Caco-2 (cell line): ENCODE results near the gene SPDYE6. TPM values are rescaled to one million over a fixed set of nuclear protein-coding genes. Genes with fewer than 3 reads are reported as not detected.
A peak's percentile ranks its signal among the peaks of the same experiment; 100 is the strongest.

ENCODE experiments used
- BruUV-seq: library from RNA; stranded (reverse); fragments of 400-500 nt; replicated peaks from 2 replicates; lab custom pipeline; 2021; lab: Mats Ljungman, UMichigan
- CTCF ChIA-PET: fragments of 300-600 bp; sonication (Branson Sonifier 250); formaldehyde crosslinking; loops from one replicate; lab custom pipeline; 2022; ENCODE audit warnings: antibody characterized with exemption; lab: Charles Lee
- POLR2A ChIA-PET: fragments of 300-600 bp; sonication (Branson Sonifier 250); formaldehyde crosslinking; loops from one replicate; lab custom pipeline; 2022; ENCODE audit warnings: antibody characterized with exemption; lab: Charles Lee
- DNase-seq, 2 experiments: peaks; one replicate each; pipeline versions ENCODE4 v3.0.0 to v3.0.0-alpha.2; 2020 to 2022
- H3K27me3 ChIP-seq: replicated peaks from 2 replicates; pipeline ENCODE4 v1.6.0; 2011; ENCODE audit warnings: low read length; ENCODE audit not compliant: control insufficient read depth, insufficient read depth
- H3K36me3 ChIP-seq: 2 replicates; pipeline ENCODE4 v1.5.1; 2011; ENCODE audit warnings: low read length; ENCODE audit not compliant: control insufficient read depth, insufficient read depth
- H3K4me1 ChIP-seq: fragments of 250-450 bp; sonication (Bioruptor Pico); 2 replicates; pipeline ENCODE4 v1.5.1; 2020; ENCODE audit warnings: mild to moderate bottlenecking
- H3K4me3 ChIP-seq: 2 replicates; pipeline ENCODE4 v1.5.1; 2011; ENCODE audit warnings: low read depth, mild to moderate bottlenecking, control low read depth, low read length
- H3K9me3 ChIP-seq: fragments of 250-450 bp; sonication (Bioruptor Pico); 2 replicates; pipeline ENCODE4 v1.5.1; 2020; ENCODE audit warnings: mild to moderate bottlenecking, moderate library complexity
- H3K27ac Mint-ChIP-seq: one replicate; pipeline ENCODE4 v1.8.0; 2022; ENCODE audit warnings: mixed read lengths; ENCODE audit not compliant: unreplicated experiment
- H3K27me3 Mint-ChIP-seq: one replicate; pipeline ENCODE4 v1.8.0; 2022; ENCODE audit warnings: mixed read lengths; ENCODE audit not compliant: insufficient read depth, unreplicated experiment
- H3K36me3 Mint-ChIP-seq: one replicate; pipeline ENCODE4 v1.8.0; 2022; ENCODE audit warnings: mild to moderate bottlenecking, mixed read lengths; ENCODE audit not compliant: insufficient read depth, unreplicated experiment
- H3K4me1 Mint-ChIP-seq: one replicate; pipeline ENCODE4 v1.8.0; 2022; ENCODE audit warnings: low read depth, mixed read lengths; ENCODE audit not compliant: unreplicated experiment
- H3K4me3 Mint-ChIP-seq: one replicate; pipeline ENCODE4 v1.8.0; 2022; ENCODE audit warnings: mild to moderate bottlenecking, moderate library complexity, mixed read lengths; ENCODE audit not compliant: unreplicated experiment
- H3K9me3 Mint-ChIP-seq: one replicate; pipeline ENCODE4 v1.8.0; 2022; ENCODE audit warnings: mixed read lengths; ENCODE audit not compliant: unreplicated experiment
- intact Hi-C: fragments of 100-400 bp; cut with micrococcal nuclease; formaldehyde crosslinking; loops from one replicate; pipeline ENCODE4 v1.10.0; 2022; ENCODE audit not compliant: unreplicated experiment
- total RNA-seq: library from RNA; stranded (reverse); gene quantifications from 2 replicates; pipeline ENCODE4 v1.2.3, GENCODE V29; 2022
- TF ChIP-seq, protein P1 (sequence below), 2 experiments: fragments of 200-600 bp in 1 of 2; IDR thresholded peaks; 1 replicate in 1 of 2; 2 replicates in 1 of 2; pipeline versions ENCODE4 v1.5.1 to v1.8.0; 2011 to 2022; ENCODE audit warnings: antibody characterized with exemption in 1 of 2, control low read depth in 1 of 2, inconsistent platforms in 1 of 2, low read depth in 1 of 2, low read length in 1 of 2, mild to moderate bottlenecking in 1 of 2, moderate library complexity in 1 of 2; ENCODE audit not compliant: insufficient read depth in 1 of 2, severe bottlenecking in 1 of 2, unreplicated experiment in 1 of 2

SPDYE6 gene
- total RNA-seq, 1 experiment from 2014 or later, result not detected

DNA sequence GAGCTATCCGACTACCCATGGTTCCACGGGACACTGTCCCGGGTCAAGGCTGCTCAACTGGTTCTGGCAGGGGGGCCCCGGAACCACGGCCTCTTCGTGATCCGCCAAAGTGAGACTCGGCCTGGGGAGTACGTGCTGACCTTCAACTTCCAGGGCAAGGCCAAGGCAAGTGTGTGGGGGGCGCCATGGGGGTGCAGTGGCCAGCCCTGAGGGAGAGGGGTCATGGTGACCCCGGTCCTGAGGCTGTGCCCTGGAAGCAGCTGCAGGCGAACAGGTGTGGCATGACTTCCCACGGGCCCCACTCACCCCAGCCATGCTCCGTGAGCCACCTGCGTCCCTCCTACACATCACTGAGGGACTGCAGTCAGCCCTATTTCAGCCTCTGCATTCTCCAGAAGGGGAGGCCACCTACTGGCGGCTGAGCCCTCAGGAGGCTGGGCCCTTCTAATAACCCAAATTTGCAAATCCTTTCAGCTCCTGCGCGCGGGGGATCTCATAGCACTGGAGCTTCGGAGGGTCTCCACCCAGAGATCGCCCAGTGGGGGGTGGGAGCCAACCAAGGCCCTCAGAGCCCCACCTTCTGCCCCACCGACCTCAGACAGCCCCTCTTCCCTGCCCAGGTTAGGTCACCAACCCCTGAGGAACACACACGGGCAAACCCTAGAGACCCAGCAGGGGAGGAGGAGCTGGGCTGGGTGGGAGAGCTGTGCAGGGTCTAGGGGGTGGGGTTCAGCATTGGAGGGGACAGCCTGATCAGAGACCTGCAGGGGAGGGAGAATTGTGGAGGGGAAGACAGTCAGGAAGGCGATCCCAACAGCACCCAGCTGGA lies 38.8 kb downstream of the SPDYE6 start:
- intact Hi-C loops, result no loop called here
- Histone ChIP-seq H3K36me3 (no peaks in the 10 kb centered on the region), H3K9me3 (no peaks in the 10 kb centered on the region), H3K27me3 (no peaks in the 10 kb centered on the region), H3K4me1 (peaks cover 13% of the 10 kb centered on the region; the same call in 1 of the 2 replicates), H3K4me3 (no peak overlapping the region)
- ChIA-PET CTCF (no interaction called here), POLR2A (no interaction called here)
- TF ChIP-seq, protein P1, sequence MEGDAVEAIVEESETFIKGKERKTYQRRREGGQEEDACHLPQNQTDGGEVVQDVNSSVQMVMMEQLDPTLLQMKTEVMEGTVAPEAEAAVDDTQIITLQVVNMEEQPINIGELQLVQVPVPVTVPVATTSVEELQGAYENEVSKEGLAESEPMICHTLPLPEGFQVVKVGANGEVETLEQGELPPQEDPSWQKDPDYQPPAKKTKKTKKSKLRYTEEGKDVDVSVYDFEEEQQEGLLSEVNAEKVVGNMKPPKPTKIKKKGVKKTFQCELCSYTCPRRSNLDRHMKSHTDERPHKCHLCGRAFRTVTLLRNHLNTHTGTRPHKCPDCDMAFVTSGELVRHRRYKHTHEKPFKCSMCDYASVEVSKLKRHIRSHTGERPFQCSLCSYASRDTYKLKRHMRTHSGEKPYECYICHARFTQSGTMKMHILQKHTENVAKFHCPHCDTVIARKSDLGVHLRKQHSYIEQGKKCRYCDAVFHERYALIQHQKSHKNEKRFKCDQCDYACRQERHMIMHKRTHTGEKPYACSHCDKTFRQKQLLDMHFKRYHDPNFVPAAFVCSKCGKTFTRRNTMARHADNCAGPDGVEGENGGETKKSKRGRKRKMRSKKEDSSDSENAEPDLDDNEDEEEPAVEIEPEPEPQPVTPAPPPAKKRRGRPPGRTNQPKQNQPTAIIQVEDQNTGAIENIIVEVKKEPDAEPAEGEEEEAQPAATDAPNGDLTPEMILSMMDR (IDR thresholded peaks at IDR 0.05; ENCODE audit: insufficient read depth in 1 of 2, low read depth in 1 of 2, low read length in 1 of 2, severe bottlenecking in 1 of 2, unreplicated experiment in 1 of 2), result no peak
- peak in 1 of 2 experiments; percentile 32 for DNase-seq
- Mint-ChIP-seq H3K27me3 (no peaks in the 10 kb centered on the region), H3K9me3 (no peaks in the 10 kb centered on the region), H3K4me1 (peaks cover 4% of the 10 kb centered on the region), H3K4me3 (no peak overlapping the region), H3K36me3 (peaks cover 7% of the 10 kb centered on the region), H3K27ac (no peak overlapping the region)
- BruUV-seq, result no TSS peak

DNA sequence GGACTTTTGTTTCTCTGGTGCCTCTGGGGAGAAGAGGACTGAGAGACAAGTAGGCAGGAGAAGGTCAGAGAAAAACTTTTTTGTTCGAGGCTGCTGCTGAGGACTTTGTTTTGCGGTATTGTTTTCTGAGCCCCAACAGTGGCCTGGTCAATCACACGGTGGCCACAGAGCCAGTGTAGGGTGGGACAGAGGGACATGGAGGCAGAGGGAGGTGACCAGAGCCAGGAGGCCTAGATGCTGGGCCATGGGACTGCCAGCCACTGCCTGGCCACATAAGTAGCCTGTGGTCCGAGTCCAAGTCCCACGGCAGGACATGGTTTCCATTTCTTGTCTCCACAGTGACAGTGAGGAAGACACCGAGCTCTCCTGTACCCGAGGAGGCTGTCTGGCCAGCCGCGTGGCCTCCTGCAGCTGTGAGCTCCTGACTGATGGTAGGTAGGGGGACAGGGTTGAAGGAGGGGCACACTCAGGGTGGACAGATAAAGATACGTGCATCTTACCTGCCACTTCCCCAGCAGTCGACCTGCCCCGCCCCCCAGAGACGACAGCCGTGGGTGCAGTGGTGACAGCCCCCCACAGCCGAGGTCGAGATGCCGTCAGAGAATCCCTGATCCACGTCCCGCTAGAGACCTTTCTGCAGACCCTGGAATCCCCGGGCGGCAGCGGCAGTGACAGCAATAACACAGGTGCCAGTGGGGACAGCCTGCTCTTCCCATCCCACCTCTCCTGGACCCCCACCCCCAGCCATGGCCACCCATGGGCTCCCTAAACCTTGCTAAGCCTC lies 42.1 kb downstream of the SPDYE6 start:
- Histone ChIP-seq H3K4me3 (no peak overlapping the region), H3K9me3 (no peaks in the 10 kb centered on the region), H3K36me3 (no peaks in the 10 kb centered on the region), H3K27me3 (no peaks in the 10 kb centered on the region), H3K4me1 (peaks cover 9% of the 10 kb centered on the region; the same call in 1 of the 2 replicates)
- H3K4me1 Mint-ChIP-seq, result peaks cover 7% of the 10 kb centered on the region
- no peak overlapping the region for H3K27ac Mint-ChIP-seq
- ChIA-PET CTCF (no interaction called here), POLR2A (no interaction called here)
- H3K9me3 Mint-ChIP-seq, result no peaks in the 10 kb centered on the region
- no TSS peak for BruUV-seq
- peaks cover 13% of the 10 kb centered on the region for H3K36me3 Mint-ChIP-seq
- intact Hi-C loops, result no loop called here
- no peaks in the 10 kb centered on the region for H3K27me3 Mint-ChIP-seq
- DNase-seq, result no peak
- TF ChIP-seq, protein P1 (IDR thresholded peaks at IDR 0.05; ENCODE audit: insufficient read depth in 1 of 2, low read depth in 1 of 2, low read length in 1 of 2, severe bottlenecking in 1 of 2, unreplicated experiment in 1 of 2), result no peak
- no peak overlapping the region for H3K4me3 Mint-ChIP-seq

DNA sequence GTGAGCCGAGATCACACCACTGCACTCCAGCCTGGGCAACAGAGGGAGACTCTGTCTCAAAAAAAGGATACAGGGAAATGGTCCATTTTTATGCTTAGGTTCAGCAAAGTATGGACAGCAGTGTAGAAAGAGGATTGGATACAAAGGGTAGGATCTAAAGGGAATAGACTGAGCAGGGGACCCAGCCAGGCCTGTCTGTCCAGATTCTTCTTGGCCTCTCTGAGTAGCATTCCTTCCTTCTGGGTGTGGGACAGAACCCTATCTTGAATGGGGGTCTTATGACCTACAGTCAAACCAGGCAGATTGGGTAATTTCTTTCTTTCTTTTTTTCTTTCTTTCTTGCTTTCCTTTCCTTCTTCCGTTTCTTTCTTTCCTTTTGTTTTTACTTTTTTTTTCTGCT lies 43.9 kb downstream of the SPDYE6 start:
- Mint-ChIP-seq H3K36me3 (peaks cover 10% of the 10 kb centered on the region), H3K9me3 (no peaks in the 10 kb centered on the region), H3K27ac (no peak overlapping the region), H3K27me3 (no peaks in the 10 kb centered on the region), H3K4me1 (peaks cover 7% of the 10 kb centered on the region), H3K4me3 (peak overlapping the region; percentile 6)
- ChIA-PET POLR2A (no interaction called here), CTCF (interaction anchor here (0.7 kb wide), 2 partner anchors 26 to 312 kb away, joined by 3 to 5 read pairs; partner anchors contain the start of gene SH2B2)
- TF ChIP-seq, protein P1 (IDR thresholded peaks at IDR 0.05; ENCODE audit: insufficient read depth in 1 of 2, low read depth in 1 of 2, low read length in 1 of 2, severe bottlenecking in 1 of 2, unreplicated experiment in 1 of 2), result no peak
- DNase-seq, result peak in 1 of 2 experiments; percentile 67
- no peaks in the 10 kb centered on the region for H3K27me3 ChIP-seq
- H3K4me3 ChIP-seq, result no peak overlapping the region
- H3K9me3 ChIP-seq, result no peaks in the 10 kb centered on the region
- no peaks in the 10 kb centered on the region for H3K36me3 ChIP-seq
- BruUV-seq, result no TSS peak
- intact Hi-C loops, result no loop called here
- peaks cover 9% of the 10 kb centered on the region; the same call in 1 of the 2 replicates for H3K4me1 ChIP-seq
